Raji (cell line): ENCODE data around the gene FAXC.

Source experiments
- POLR2A ChIP-seq: IDR thresholded peaks from 2 replicates; pipeline ENCODE4 v1.6.1; 2011; ENCODE audit warnings: low read depth, low read length, control low read depth; ENCODE audit not compliant: insufficient read depth

The FAXC gene

GRCh38 chr6:99348288-99349170 lies 945 bp downstream of the FAXC start:
- no peak for TF ChIP-seq POLR2A

- TF ChIP-seq POLR2A: no peak
Observed at GRCh38 chr6:99347804-99348203, 1.7 kb downstream of the FAXC start.

GRCh38 chr6:99346595-99346994 lies 2.9 kb downstream of the FAXC start:
- no peak for TF ChIP-seq POLR2A

DNA sequence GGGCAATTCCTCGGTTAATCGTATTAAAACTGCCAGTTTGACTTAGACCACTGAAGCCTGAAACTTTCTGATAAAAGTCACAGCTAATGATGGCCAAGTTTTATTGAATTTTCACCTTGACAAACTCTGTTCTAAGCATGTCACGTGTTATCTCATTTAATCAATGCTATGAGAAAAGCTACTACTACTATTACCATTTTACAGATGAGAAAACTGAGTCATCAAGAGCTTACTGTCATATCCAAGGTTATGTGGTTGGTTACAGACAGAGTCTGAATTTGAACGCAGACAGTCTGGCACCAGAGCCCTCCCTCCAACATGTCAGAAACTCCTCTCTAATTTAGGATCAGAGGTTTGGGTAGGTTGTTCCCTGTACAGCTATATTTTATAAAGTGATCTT lies 4.3 kb downstream of the FAXC start:
- no peak for TF ChIP-seq POLR2A

GRCh38 chr6:99344289-99344688 lies 5.2 kb downstream of the FAXC start:
- no peak for TF ChIP-seq POLR2A

GRCh38 chr6:99341862-99342455 lies 7.5 kb downstream of the FAXC start:
- no peak for TF ChIP-seq POLR2A

- TF ChIP-seq POLR2A: no peak
Observed at GRCh38 chr6:99338188-99338587, 11.3 kb downstream of the FAXC start.

GRCh38 chr6:99334526-99335127 lies 14.8 kb downstream of the FAXC start:
- no peak for TF ChIP-seq POLR2A

DNA sequence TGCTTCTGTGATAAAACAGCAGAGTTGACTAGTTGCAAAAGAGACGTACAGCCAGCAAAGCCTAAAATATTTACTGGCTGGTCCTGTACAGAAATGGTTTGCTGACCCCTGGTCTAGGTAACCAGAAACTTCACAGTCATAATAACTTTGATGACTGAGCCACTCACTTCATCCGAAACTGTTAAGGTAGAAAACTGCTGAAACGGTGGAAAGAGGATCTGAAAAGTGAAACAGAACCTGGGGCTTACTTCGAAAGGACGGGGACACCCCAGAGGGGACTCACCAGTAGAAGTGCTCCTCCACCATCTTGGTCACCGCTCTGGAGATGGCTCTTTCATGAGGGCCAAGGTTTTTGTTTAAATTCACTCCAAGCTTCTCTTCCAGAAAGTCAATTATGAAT lies 16.4 kb downstream of the FAXC start:
- no peak for TF ChIP-seq POLR2A

DNA sequence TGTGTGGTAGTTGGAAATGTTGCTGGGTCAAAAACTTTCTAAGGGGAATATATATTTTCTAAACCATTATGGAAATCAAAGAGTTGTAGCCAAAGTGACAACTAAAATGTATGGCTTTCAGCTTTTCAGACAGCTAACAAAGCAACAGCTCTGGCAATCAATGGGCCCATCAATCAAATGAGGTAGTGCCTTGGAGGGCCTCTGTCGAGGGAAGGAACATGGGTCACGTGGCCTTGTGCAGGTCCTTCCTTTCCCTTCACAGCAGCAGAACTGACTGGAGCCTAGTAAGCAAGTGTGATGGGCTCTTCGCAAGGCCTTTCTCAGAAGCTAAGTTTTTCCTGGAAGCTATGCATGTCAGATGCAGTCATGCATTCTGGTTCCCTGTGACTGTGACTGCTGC lies 17.9 kb downstream of the FAXC start:
- TF ChIP-seq POLR2A: no peak

GRCh38 chr6:99330159-99330558 lies 19.3 kb downstream of the FAXC start:
- TF ChIP-seq POLR2A: no peak

DNA sequence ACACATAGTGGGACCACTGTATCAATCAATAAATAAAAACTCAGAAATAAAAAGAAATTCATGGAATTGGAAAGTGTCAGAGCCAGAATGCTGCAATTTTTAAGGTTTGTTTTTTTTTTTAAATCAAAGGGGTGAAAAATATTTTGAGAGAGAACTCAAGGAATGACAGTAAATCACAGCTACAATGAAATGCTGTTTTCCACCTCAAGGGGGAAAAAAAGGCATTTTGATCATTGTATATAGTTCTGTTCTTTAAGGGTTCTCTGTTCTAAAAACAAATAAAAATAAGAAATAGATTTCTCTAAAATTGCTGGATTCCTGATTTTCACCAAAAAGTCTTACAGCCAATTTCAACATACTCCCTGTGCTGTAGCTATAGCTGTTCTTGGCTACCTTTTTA lies 24.5 kb downstream of the FAXC start:
- no peak for TF ChIP-seq POLR2A

GRCh38 chr6:99318566-99318965 lies 30.9 kb downstream of the FAXC start:
- no peak for TF ChIP-seq POLR2A

DNA sequence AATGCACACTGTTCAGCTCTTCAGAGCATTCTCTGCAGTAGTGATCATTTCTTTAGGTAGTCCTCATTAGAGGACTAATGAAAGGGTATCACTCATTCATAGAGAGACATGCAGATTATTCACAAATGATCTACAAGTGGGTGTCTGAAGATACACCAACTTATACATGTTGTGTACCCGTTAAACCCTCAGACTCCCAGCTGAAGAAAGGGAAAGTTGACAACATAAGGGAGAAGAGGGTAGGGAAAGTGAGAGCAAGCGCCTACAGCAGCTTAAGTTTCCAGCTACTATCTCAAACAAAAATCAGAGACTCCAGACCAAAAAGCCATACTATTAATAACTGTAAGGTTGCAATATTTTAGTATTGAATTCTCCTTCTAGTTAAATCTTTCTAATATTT lies 37.1 kb downstream of the FAXC start:
- TF ChIP-seq POLR2A: no peak

GRCh38 chr6:99310553-99310952 lies 38.9 kb downstream of the FAXC start:
- no peak for TF ChIP-seq POLR2A

DNA sequence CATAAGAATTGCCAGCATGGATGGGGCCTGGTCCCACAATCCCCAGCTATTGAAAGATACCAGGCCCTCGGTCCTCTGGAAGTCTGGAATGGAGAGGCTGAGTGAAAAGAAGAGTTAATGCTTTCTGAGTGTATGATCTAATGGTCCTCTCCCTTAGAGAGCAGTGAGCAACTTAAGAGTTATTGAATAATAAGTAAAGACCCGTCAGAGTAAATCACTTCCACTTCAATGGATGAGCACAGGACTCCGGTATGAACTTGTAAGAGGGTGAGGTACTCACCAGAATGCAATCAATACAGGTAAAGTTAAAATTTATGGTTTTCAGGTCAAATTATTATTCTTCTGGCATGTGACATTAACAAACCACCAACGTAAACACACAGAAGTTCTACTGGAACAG lies 39.9 kb downstream of the FAXC start:
- no peak for TF ChIP-seq POLR2A

DNA sequence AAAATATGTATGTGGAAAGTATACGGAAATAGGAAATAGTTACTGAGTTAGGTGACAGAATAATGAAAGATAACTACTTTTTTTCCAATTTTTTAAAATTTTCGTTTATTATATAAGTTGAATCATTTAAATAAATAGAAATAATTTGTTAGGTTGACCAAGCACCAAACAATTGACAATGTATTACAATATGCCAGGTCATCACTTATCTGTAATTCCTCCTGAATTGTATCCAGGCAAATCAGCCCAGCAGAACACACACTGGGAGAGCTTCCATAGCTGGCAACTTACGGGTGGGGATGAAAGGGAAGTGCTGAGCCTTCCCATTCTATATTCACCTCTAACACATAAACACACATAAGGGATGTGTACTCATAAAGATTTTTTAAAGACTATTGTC lies 40.7 kb downstream of the FAXC start:
- no peak for TF ChIP-seq POLR2A

DNA sequence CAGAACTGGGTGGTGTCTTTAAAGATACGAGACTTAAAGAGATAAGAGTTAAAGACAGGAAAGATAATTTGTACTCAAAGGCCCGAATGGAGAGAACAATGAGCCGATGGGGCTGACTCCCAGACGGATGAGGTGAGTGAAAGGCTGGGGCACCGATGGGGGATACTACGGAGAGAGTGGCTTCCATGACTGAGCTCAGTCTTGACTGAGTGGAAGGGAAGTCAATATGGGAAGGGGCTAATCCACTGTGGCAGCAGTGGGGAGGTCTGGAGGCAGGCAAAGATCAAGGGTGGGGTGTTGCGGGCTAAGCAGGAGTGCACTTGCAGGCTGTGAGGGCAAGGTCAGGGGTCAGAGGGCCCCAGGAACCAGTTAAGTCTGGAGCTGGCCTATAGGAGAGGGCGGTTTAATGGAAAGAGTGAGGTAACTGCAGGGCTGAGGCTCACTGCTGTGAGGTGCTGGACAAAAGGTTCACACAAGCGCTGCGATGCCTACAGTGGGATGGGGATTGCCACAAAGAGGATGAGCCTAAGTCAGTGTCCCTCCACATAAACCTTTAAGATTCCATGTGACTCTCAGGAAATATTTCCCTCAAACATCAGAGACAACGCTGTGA lies 42.1 kb downstream of the FAXC start:
- no peak for TF ChIP-seq POLR2A
